NT2/D1 (cell line): ENCODE data around the gene TSPAN31.

Experiments
- SUZ12 ChIP-seq: IDR thresholded peaks from 2 replicates; pipeline ENCODE4 v1.6.1; 2011; ENCODE audit not compliant: insufficient read length, insufficient read depth; ENCODE audit errors: extremely low read depth
- YY1 ChIP-seq: IDR thresholded peaks from 2 replicates; pipeline ENCODE4 v1.6.1; 2011; ENCODE audit not compliant: insufficient read length, insufficient read depth
- ZNF274 ChIP-seq: IDR thresholded peaks from 2 replicates; pipeline ENCODE4 v1.6.1; 2011; ENCODE audit warnings: mild to moderate bottlenecking, low read depth, low read length

GRCh38 chr12:57765698-57766463, 21.0 kb downstream of the TSPAN31 start:
- no peak for TF ChIP-seq ZNF274
- no peak for TF ChIP-seq YY1
- TF ChIP-seq SUZ12, result peak; percentile 12
